Measurements from ENCODE around the gene CDH11.

The CDH11 gene

DNA sequence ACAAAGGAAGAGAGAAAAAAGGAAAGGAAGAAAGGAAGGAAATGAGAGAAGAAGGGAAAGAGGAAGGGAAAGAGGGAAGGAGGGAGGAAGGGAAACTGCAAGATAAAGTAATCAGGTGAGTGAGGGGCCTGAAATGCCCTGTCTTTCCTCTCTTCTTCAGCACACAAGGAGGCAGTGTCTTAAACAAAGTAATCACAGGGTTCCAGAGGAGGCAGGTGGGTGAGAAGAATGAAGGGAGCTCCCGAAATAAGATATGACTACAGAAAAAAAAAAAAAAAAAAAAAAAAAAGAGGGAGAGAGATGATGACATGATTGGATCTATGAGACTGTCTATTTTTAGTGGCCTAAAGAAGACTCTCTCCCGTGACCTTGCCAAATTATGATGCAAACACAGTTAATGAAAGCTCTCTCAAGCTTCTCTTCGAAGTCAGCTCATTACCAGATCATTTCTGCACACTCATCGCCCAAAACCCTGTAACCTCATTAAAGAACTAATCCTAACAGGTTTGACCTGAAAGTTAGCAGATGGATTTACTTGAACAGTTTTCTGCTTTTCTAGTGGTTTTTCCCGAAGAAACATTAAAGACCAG is 53.6 kb downstream of the CDH11 start:
- peak; percentile 72 for DNase-seq

DNA sequence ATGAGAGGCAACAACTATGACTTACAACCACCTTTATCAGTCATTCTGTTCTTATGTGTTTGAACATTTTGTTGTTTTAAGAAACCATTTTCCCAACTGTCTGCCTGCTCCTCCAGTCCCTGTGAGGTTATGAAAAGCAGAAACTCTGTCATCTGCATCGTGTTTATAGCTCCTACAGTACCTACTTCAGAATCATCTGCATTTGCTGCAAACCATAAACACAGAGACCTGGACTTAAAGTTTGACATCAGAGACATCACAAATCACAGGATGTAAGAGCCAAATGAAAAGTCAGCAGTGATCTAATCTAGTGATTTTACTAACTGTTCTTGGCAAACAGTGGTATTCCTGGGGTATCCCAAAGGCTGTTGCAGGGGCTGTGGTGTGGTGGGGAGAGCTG is 55.2 kb downstream of the CDH11 start:
- DNase-seq, result no peak

DNA sequence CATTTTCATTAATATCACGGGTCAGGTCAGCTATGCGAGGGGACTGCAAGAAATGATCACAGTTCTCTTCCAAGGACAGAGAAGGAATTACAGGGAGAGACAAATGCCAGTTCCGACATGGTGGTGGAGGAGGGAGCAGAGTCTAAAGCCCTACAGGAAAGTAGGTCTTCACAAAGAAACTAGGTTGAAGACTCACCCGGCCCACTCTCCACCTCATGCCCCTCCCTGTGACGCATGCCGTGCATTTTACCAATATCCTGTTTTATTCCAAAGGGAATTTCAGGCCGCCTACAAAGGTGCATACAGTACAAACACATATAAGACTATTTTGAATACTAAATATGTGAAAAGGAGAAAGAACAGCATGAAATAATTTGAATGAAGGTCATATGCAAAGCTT is 56.8 kb downstream of the CDH11 start:
- DNase-seq, result no peak

GRCh38 chr16:65064131-65064530 is 57.7 kb downstream of the CDH11 start:
- no peak for DNase-seq

DNA sequence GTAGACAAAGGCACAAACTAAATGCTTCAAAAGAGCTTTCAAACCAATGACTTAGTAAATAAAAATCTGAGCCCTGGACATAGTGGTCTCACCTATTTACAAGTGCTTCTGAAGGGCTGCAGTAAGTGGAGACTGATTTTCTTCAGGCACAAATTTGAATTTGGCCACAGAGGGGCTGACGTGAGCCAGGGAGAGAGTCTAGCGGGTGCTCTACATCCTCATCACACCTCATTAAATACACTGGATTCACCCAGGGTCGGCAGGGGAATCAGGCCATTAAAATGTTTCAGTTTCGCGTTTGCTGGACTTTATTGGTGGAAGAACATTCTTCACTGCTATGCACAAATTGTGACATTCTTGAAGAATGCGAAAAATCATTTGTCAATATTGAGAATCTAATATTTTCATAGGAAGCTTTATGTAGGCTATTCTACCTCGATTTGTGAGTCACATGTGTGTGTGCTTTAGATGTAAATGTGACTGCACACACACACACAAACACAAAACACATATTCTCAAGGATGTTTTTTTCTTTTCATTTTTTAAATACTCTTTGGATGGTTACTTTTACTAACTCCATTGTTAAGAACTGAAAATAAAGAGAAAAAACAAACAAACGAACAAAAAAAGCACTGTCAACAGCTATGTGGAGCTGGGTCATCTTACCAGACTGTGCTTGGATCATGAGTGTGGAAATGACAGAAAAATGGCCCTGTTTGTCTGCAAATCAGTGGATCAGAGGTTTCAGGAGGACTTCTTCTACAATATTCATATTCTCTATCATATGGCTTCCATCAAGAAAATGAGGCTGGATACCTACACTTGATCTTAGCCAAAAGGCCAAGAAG is 58.9 kb downstream of the CDH11 start:
- peak; percentile 37 for DNase-seq

- DNase-seq, result no peak
Observed at GRCh38 chr16:65061935-65062518, 59.8 kb downstream of the CDH11 start.

DNA sequence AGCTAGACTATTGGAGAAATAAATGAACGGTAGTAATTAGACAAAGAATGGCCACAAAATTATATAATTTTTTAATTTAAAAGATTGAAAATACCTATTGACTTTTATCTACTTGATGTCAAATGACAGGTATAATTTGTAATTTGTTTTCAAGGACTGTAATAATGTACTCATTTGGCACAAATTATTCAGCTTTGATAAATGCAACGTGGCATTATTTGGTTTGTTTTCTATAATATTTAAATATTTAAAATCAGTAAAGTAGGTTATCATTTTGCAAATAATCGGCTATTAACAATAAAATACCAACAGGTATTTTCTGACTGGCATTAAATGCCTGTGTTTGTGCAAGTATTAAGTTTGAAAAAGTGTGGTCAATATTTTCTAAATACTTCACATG is 60.6 kb downstream of the CDH11 start:
- no peak for DNase-seq

- no peak for DNase-seq
Observed at GRCh38 chr16:65059406-65059980, 62.4 kb downstream of the CDH11 start.

DNA sequence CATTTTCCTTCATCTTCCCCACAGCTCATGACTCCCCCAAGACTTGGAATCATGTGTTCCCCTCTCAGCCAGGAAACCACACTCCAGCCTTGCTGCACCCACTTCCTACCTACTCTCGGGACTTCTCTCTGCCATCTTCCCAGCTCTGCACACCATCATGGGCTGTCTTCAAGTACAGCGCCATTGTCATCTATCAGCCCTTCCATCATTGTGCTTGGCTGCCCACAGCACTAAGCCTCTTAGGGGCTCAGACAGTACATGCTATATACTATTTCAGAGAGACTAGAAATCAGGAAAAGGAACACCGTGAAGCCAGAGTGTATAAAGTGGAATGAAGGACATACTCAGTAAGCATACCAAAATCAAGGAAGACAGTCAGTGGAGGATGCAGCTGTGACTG is 64.7 kb downstream of the CDH11 start:
- DNase-seq, result no peak

GRCh38 chr16:65054457-65054856 is 67.4 kb downstream of the CDH11 start:
- DNase-seq, result no peak

GRCh38 chr16:65049679-65050078 is 72.2 kb downstream of the CDH11 start:
- no peak for DNase-seq

DNA sequence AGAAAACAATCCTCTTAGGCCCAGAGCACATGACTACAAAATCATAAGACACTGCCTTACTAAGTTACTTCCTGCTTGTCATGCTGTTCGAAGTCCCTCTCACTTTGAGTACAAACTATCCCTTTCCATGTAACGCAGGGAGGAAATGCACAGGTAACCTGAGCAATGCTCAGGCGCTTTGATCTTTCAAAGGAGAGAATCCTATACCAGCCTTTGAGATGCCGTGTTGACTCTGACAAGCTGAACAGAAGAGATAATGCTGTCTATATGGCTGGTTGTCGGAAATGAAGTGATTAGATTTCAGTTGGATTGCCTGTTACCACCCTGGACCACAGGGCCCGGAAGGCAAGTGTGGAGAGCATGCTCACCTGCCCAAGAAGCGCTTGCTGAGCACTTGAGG is 75.9 kb downstream of the CDH11 start:
- no peak for DNase-seq

- peak; percentile 83 for DNase-seq
Observed at GRCh38 chr16:65044873-65045272, 77.0 kb downstream of the CDH11 start.

GRCh38 chr16:65044026-65044425 is 77.8 kb downstream of the CDH11 start:
- no peak for DNase-seq

DNA sequence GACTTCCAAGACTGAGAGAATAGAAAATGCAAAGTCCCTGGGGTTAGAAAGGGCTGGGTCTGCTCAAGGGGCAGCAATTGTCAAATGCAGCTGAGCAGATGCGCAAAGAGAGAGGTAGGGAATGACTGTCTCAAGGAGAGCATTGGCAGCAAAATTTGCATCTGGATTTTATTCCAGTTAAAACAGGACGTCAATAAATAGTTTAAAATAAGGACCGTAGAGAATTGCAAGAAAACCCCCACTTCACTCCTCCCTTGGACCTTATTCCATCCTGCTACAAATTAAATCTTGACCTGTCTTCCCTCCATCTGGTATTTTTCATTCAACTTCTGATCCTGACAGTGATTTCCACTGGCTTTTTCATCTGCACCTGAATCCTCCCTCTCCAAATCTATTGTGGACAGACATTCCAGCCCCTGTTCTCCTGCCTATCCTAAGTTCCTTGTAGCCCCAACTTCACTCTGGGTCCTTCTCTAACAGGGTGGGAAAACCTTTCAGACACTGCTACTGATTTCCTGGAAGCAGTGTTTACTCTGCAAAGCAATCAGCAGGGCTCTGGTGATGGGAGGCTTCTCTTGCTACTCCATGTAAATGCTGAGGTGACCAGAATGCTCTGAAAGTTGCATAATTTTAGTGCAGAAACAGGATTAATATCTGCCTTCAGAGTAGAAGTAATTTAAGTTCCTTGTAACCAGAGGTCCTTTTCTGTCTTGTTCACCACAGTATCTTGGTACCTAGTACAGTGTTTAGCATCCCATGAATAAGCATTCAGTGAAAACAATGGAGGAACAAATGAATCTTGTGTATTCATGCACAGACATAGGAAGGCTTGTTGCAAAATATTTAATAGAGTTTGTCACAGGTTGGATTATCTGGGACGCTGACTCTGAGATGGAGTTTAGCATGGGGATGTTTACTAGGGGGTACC is 79.2 kb downstream of the CDH11 start:
- DNase-seq, result no peak

DNA sequence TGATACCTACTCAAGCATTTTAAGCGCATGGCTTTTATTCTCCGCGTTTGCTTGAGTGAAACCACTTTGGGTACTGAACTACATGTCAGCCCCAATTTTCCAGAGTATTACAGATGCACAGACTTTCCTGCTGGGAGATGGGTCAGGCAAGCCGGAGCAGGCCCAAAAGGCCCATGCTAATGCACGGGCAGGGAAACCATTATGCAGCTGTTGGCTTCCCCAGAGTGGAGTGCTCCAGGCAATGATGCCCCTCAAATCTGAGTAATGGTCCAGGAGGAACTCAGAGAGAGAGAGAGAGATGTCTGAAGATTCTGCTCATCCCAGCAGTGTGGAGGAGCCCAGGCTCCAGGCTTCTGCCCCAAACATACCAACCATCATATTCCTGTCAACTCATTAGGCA is 80.2 kb downstream of the CDH11 start:
- DNase-seq, result no peak

DNA sequence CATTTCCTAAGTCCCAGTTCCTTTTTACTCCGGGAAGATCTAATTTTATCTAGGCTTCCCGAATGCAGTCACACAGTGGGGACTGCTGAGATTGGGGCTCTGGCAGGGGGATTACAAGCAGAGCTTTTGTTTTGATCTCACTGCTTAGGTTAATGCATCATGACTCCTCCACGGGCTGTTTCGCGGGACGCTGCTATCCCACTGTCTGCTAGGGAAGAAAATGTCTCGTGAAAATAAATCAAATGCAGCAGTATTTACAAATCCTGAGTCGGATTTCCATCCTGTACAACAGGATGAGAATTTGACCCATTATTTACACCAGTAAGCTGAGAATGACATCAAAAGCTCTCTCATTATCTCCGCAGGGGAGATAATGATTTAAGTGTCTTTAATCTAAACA is 83.8 kb downstream of the CDH11 start:
- DNase-seq, result no peak

GRCh38 chr16:65037556-65037955 is 84.3 kb downstream of the CDH11 start:
- DNase-seq, result no peak

- no peak for DNase-seq
Observed at GRCh38 chr16:65034915-65035314, 86.9 kb downstream of the CDH11 start.

GRCh38 chr16:65032387-65032786 is 89.5 kb downstream of the CDH11 start:
- peak; percentile 18 for DNase-seq

- DNase-seq, result peak; percentile 58
Observed at GRCh38 chr16:65024767-65025178, 97.1 kb downstream of the CDH11 start.

- no peak for DNase-seq
Observed at GRCh38 chr16:65023802-65024201, 98.1 kb downstream of the CDH11 start.

Measured in EL (cell line).